Psoas muscle (tissue), 8 donors: ENCODE data around the gene PRKN. TPM values are rescaled to one million over a fixed set of nuclear protein-coding genes. Genes with fewer than 3 reads are reported as not detected.

Experiments used
- ATAC-seq, 4 donors: fragments of 200-7000 bp; cut with Tn5 transposase; one replicate each; pipeline ENCODE4 v1.9.1; 2020; ENCODE audit warnings: moderate library complexity in 3 of 4, mild to moderate bottlenecking in 2 of 4
- DNase-seq, 2 donors: peaks; one replicate each; pipeline ENCODE4 v3.0.0-alpha.2; 2020
- H3K27ac ChIP-seq: fragments of 200-600 bp; one replicate; pipeline ENCODE4 v1.8.0; 2022
- H3K27me3 ChIP-seq, 3 donors: fragments of 200-600 bp in 1 of 3; one replicate each; pipeline versions ENCODE4 v1.6.1 to v1.8.0; 2013 to 2022; ENCODE audit warnings: low read length in 2 of 3, mild to moderate bottlenecking in 2 of 3, moderate library complexity in 1 of 3; ENCODE audit not compliant: insufficient read depth in 3 of 3
- H3K36me3 ChIP-seq, 2 donors: fragments of 200-600 bp in 1 of 2; one replicate each; pipeline versions ENCODE4 v1.6.1 to v1.8.0; 2013 to 2022; ENCODE audit warnings: low read depth in 1 of 2, mild to moderate bottlenecking in 1 of 2, moderate library complexity in 1 of 2; ENCODE audit not compliant: insufficient read depth in 1 of 2
- H3K4me1 ChIP-seq: fragments of 200-600 bp; one replicate; pipeline ENCODE4 v1.8.0; 2022
- H3K4me3 ChIP-seq: fragments of 200-600 bp; one replicate; pipeline ENCODE4 v1.8.0; 2022; ENCODE audit warnings: mild to moderate bottlenecking
- H3K9me3 ChIP-seq: fragments of 200-600 bp; one replicate; pipeline ENCODE4 v1.8.0; 2022
- CTCF ChIP-seq: fragments of 200-600 bp; IDR thresholded peaks from one replicate; pipeline ENCODE4 v1.8.0; 2022; ENCODE audit warnings: antibody characterized with exemption
- WGBS, 3 donors: extraction: QIAGEN DNeasy Blood & Tissue Kit; methylation state at CpG; one replicate each; pipeline versions ENCODE4 v1.1.6 to v1.1.7; 2013; 5-methylcytosine and 5-hydroxymethylcytosine counted together
- intact Hi-C, 2 donors: fragments of 100-400 bp; cut with DNase I; formaldehyde crosslinking; loops; one replicate each; pipeline versions ENCODE4 v1.11.0 to v1.14.2; 2022
- polyA plus RNA-seq, 3 donors: library from polyadenylated mRNA; stranded (reverse); fragments of 200-250 nt; gene quantifications; one replicate each; pipeline ENCODE4 v1.2.3, GENCODE V29; 2013
- total RNA-seq, 4 donors: library from RNA; stranded (reverse); fragmentation: NEBNext Ultra II Directional in 2 of 4; extraction: Animal tissue kit (Norgen Biotek cat#: 25700) in 2 of 4; gene quantifications; one replicate each; pipeline versions ENCODE4 v1.2.1 to v1.2.4, GENCODE V29; 2021 to 2023
- donor health status: healthy with polysubstance abuse.
- donor health status: DM: no; HTN: no; CAD: no; lungs with moderate emphysema.
- donor health status: Bipolar disorder and iron deficiency.
- donor health status: healthy.
- donor health status: DM: yes; HTN: yes; CAD: no.
- donor health status: DM: no; HTN: no; CAD: no.
- donor health status: DM: no; HTN: no; CAD: no.
- donor health status: DM: yes; HTN: yes; CAD: no.

PRKN gene
- total and polyA plus RNA-seq, 7 donors: 1.5 to 19.5 (median 11.7) TPM

- intact Hi-C loops: no loop called here
- DNase-seq: no peak
Observed at GRCh38 chr6:162674452-162674851, 53.1 kb downstream of the PRKN start.

GRCh38 chr6:162671580-162672165 is 55.9 kb downstream of the PRKN start:
- Histone ChIP-seq H3K9me3 (no peaks in the 10 kb centered on the region), H3K27ac (no peak overlapping the region), H3K27me3 (no peaks in the 10 kb centered on the region), H3K36me3 (no peaks in the 10 kb centered on the region), H3K4me1 (peaks cover 10% of the 10 kb centered on the region), H3K4me3 (no peak overlapping the region)
- intact Hi-C loops: no loop called here
- DNase-seq: no peak
- no peak for TF ChIP-seq CTCF
- peak in 3 of 4 donors; percentile 57 to 70 (median 64) for ATAC-seq
- 80 to 98% (median 90%) methylated on average over 4 of the region's 4 CpGs for WGBS, 3 donors

More at GRCh38 chr6:162674452-162674851, 53.1 kb downstream of the PRKN start:
- H3K4me1 ChIP-seq: peaks cover 8% of the 10 kb centered on the region
- 71 to 73% (median 72%) methylated on average over 3 of the region's 3 CpGs for WGBS, 3 donors
- no peak for TF ChIP-seq CTCF
- no peak overlapping the region for H3K27ac ChIP-seq
- H3K27me3 ChIP-seq: no peaks in the 10 kb centered on the region
- no peaks in the 10 kb centered on the region for H3K9me3 ChIP-seq
- no peaks in the 10 kb centered on the region for H3K36me3 ChIP-seq
- no peak overlapping the region for H3K4me3 ChIP-seq
- no peak for ATAC-seq

GRCh38 chr6:162670345-162670744 is 57.2 kb downstream of the PRKN start:
- no peak for DNase-seq
- no peak for TF ChIP-seq CTCF
- H3K4me1 ChIP-seq: peaks cover 10% of the 10 kb centered on the region
- H3K9me3 ChIP-seq: no peaks in the 10 kb centered on the region
- H3K4me3 ChIP-seq: peak overlapping the region; percentile 10
- intact Hi-C loops: no loop called here
- no peaks in the 10 kb centered on the region for H3K36me3 ChIP-seq
- H3K27ac ChIP-seq: no peak overlapping the region
- WGBS, 3 donors: 46 to 79% (median 61%) methylated on average over 3 of the region's 3 CpGs
- ATAC-seq: peak in 3 of 4 donors; percentile 41 to 57 (median 53)
- no peaks in the 10 kb centered on the region for H3K27me3 ChIP-seq

- peaks cover 3% of the 10 kb centered on the region for H3K9me3 ChIP-seq
- 78 to 87% (median 80%) methylated on average over 2 of the region's 2 CpGs for WGBS, 3 donors
- no peaks in the 10 kb centered on the region for H3K27me3 ChIP-seq
- intact Hi-C loops: no loop called here
- DNase-seq: no peak
- H3K4me3 ChIP-seq: no peak overlapping the region
- peaks cover 7% of the 10 kb centered on the region for H3K4me1 ChIP-seq
- no peak overlapping the region for H3K27ac ChIP-seq
- TF ChIP-seq CTCF: no peak
- ATAC-seq: no peak
- H3K36me3 ChIP-seq: no peaks in the 10 kb centered on the region
Observed at GRCh38 chr6:162666246-162666645, 61.3 kb downstream of the PRKN start.

GRCh38 chr6:162653808-162654207 is 73.8 kb downstream of the PRKN start:
- H3K4me1 ChIP-seq: no peaks in the 10 kb centered on the region
- ATAC-seq (no peak), DNase-seq (no peak)
- TF ChIP-seq CTCF: no peak
- intact Hi-C loops: no loop called here
- no peak overlapping the region for H3K4me3 ChIP-seq
- H3K9me3 ChIP-seq: no peaks in the 10 kb centered on the region
- H3K27ac ChIP-seq: no peak overlapping the region
- no peaks in the 10 kb centered on the region for H3K27me3 ChIP-seq
- 88 to 92% (median 90%) methylated on average over 2 of the region's 2 CpGs for WGBS, 3 donors
- no peaks in the 10 kb centered on the region for H3K36me3 ChIP-seq
